Measurements from ENCODE around the gene HOXC5.

HOXC5 gene

GRCh38 chr12:53996240-53997203, 36.3 kb upstream of the HOXC5 start:
- no peak for DNase-seq

- no peak for DNase-seq
These were observed 35.4 kb upstream of the HOXC5 start for GRCh38 chr12:53997204-53998109.

GRCh38 chr12:53998110-53998899, 34.5 kb upstream of the HOXC5 start:
- DNase-seq: no peak

- no peak for DNase-seq
These were observed 34.0 kb upstream of the HOXC5 start for GRCh38 chr12:53998900-53999236.

- no peak for DNase-seq
These were observed 33.2 kb upstream of the HOXC5 start for GRCh38 chr12:53999559-54000115.

- no peak for DNase-seq
These were observed 32.4 kb upstream of the HOXC5 start, which contains the start of gene HOXC9 for GRCh38 chr12:54000116-54001114. TSS of gene HOXC9 (plus strand) at chr12:54000161. CDS start at chr12:54000189, 28 bp downstream.

- DNase-seq: no peak
These were observed 31.3 kb upstream of the HOXC5 start for GRCh38 chr12:54001283-54002187.

- DNase-seq: no peak
These were observed 30.5 kb upstream of the HOXC5 start for GRCh38 chr12:54002278-54002914.

- no peak for DNase-seq
These were observed 29.9 kb upstream of the HOXC5 start for GRCh38 chr12:54002915-54003389.

GRCh38 chr12:54003625-54004024, 29.2 kb upstream of the HOXC5 start:
- DNase-seq: no peak

- DNase-seq: no peak
These were observed 28.6 kb upstream of the HOXC5 start for GRCh38 chr12:54004063-54004840.

GRCh38 chr12:54004841-54005530, 27.9 kb upstream of the HOXC5 start:
- DNase-seq: no peak

GRCh38 chr12:54005531-54005852, 27.4 kb upstream of the HOXC5 start:
- no peak for DNase-seq

GRCh38 chr12:54005853-54006558, 26.8 kb upstream of the HOXC5 start:
- no peak for DNase-seq

- DNase-seq: no peak
These were observed 26.2 kb upstream of the HOXC5 start for GRCh38 chr12:54006559-54007220.

GRCh38 chr12:54007538-54008259, 25.2 kb upstream of the HOXC5 start:
- DNase-seq: no peak
